ENCODE results near the gene FZR1. TPM values are rescaled to one million over a fixed set of nuclear protein-coding genes. Genes with fewer than 3 reads are reported as not detected.
A peak's percentile ranks its signal among the peaks of the same experiment; 100 is the strongest.

The FZR1 gene
- total RNA-seq, 2 donors from 2014 or later = 16.6 to 20.1 TPM

- ATAC-seq (peak; percentile 28), DNase-seq (peak; percentile 46 to 66 (median 62))
- peak overlapping the region in 1 of 4 donors; percentile 14 for H3K27ac ChIP-seq
- H3K9me3 ChIP-seq = no peaks in the 10 kb centered on the region
- intact Hi-C loops (cut with DNase I) = no loop called here
- H3K4me3 ChIP-seq = no peak overlapping the region
- peaks cover 40% of the 10 kb centered on the region for H3K4me1 ChIP-seq
- no peaks in the 10 kb centered on the region for H3K27me3 ChIP-seq
- no peaks in the 10 kb centered on the region for H3K36me3 ChIP-seq (replicated peaks in 1 of 2; ENCODE audit: insufficient read depth in 1 of 2, low read depth in 2 of 2)
- 31 to 33% methylated on average over 2 to 15 of the region's 15 CpGs for WGBS, 2 donors
- TF ChIP-seq POLR2A (IDR thresholded peaks at IDR 0.05) (no peak), CTCF (IDR thresholded peaks at IDR 0.05) (no peak)
Measured at GRCh38 chr19:3516675-3517207, 10.6 kb downstream of the FZR1 start.

- DNase-seq (no peak), ATAC-seq (no peak)
- Histone ChIP-seq H3K4me3 (no peak overlapping the region), H3K9me3 (no peaks in the 10 kb centered on the region), H3K4me1 (peaks cover 38% of the 10 kb centered on the region), H3K36me3 (replicated peaks in 1 of 2; ENCODE audit: insufficient read depth in 1 of 2, low read depth in 2 of 2) (no peaks in the 10 kb centered on the region), H3K27me3 (no peaks in the 10 kb centered on the region), H3K27ac (no peak overlapping the region)
- intact Hi-C loops (cut with DNase I) = no loop called here
- TF ChIP-seq CTCF (IDR thresholded peaks at IDR 0.05) (no peak), POLR2A (IDR thresholded peaks at IDR 0.05) (no peak)
- 79 to 84% methylated on average over 2 of the region's 2 CpGs for WGBS, 2 donors
Measured at GRCh38 chr19:3517638-3518037, 11.5 kb downstream of the FZR1 start.

- H3K27ac ChIP-seq = no peak overlapping the region
- no peak for ATAC-seq
- no peak overlapping the region for H3K4me3 ChIP-seq
- intact Hi-C loops (cut with DNase I) = no loop called here
- H3K36me3 ChIP-seq (replicated peaks in 1 of 2; ENCODE audit: insufficient read depth in 1 of 2, low read depth in 2 of 2) = no peaks in the 10 kb centered on the region
- no peaks in the 10 kb centered on the region for H3K9me3 ChIP-seq
- H3K4me1 ChIP-seq = peaks cover 32% of the 10 kb centered on the region
- H3K27me3 ChIP-seq = no peaks in the 10 kb centered on the region
- no peak for DNase-seq
- TF ChIP-seq CTCF (IDR thresholded peaks at IDR 0.05) (no peak), POLR2A (IDR thresholded peaks at IDR 0.05) (no peak)
- 64 to 71% methylated on average over 3 to 10 of the region's 10 CpGs for WGBS, 2 donors
Measured at GRCh38 chr19:3518255-3518654, 12.1 kb downstream of the FZR1 start.

- Histone ChIP-seq H3K27ac (no peak overlapping the region), H3K27me3 (no peaks in the 10 kb centered on the region), H3K36me3 (replicated peaks in 1 of 2; ENCODE audit: insufficient read depth in 1 of 2, low read depth in 2 of 2) (no peaks in the 10 kb centered on the region), H3K4me1 (peaks cover 29% of the 10 kb centered on the region), H3K4me3 (no peak overlapping the region), H3K9me3 (no peaks in the 10 kb centered on the region)
- TF ChIP-seq CTCF (IDR thresholded peaks at IDR 0.05) = no peak
- DNase-seq (peak in 1 of 4 donors; percentile 45), ATAC-seq (no peak)
- intact Hi-C loops (cut with DNase I) = no loop called here
- 38 to 46% methylated on average over 2 of the region's 2 CpGs for WGBS, 2 donors
Measured at GRCh38 chr19:3518659-3519058, 12.5 kb downstream of the FZR1 start.

- Histone ChIP-seq H3K4me1 (peaks cover 29% of the 10 kb centered on the region), H3K27me3 (no peaks in the 10 kb centered on the region)
- TF ChIP-seq CTCF (IDR thresholded peaks at IDR 0.05) = no peak
- no peak for TF ChIP-seq POLR2A (IDR thresholded peaks at IDR 0.05)
Measured at GRCh38 chr19:3519126-3519525, 13.0 kb downstream of the FZR1 start.

More at GRCh38 chr19:3519126-3519525, 13.0 kb downstream of the FZR1 start:
- Histone ChIP-seq H3K9me3 (no peaks in the 10 kb centered on the region), H3K27ac (no peak overlapping the region), H3K4me3 (no peak overlapping the region), H3K36me3 (replicated peaks in 1 of 2; ENCODE audit: insufficient read depth in 1 of 2, low read depth in 2 of 2) (no peaks in the 10 kb centered on the region)
- DNase-seq (no peak), ATAC-seq (no peak)
- WGBS, 2 donors = 74 to 87% methylated on average over 3 to 12 of the region's 18 CpGs
- intact Hi-C loops (cut with DNase I) = no loop called here
